Upper lobe of left lung (tissue), 6 donors: ENCODE measurements around the gene POU4F1. TPM values are rescaled to one million over a fixed set of nuclear protein-coding genes. Genes with fewer than 3 reads are reported as not detected.
A peak's percentile ranks its signal among the peaks of the same experiment; 100 is the strongest.

Experiments
- ATAC-seq, 2 donors: fragments of 200-7000 bp; cut with Tn5 transposase; one replicate each; pipeline ENCODE4 v1.9.1; 2022; ENCODE audit warnings: mild to moderate bottlenecking in 2 of 2, moderate library complexity in 2 of 2; ENCODE audit not compliant: low FRiP score in 2 of 2
- DNase-seq, 2 donors: peaks; one replicate each; pipeline ENCODE4 v3.0.0-alpha.2; 2019 to 2020
- H3K27ac ChIP-seq, 4 donors: fragments of 200-600 bp; sonication (generic); one replicate each; pipeline ENCODE4 v1.5.1; 2016 to 2019
- H3K27me3 ChIP-seq, 4 donors: fragments of 200-600 bp; sonication (generic); one replicate each; pipeline ENCODE4 v1.5.1; 2017 to 2019
- H3K36me3 ChIP-seq, 4 donors: fragments of 200-600 bp; sonication (generic); one replicate each; pipeline ENCODE4 v1.5.1; 2016 to 2019
- H3K4me1 ChIP-seq, 4 donors: fragments of 200-600 bp; sonication (generic); one replicate each; pipeline ENCODE4 v1.5.1; 2018 to 2019
- H3K4me3 ChIP-seq, 4 donors: fragments of 200-600 bp; sonication (generic); one replicate each; pipeline ENCODE4 v1.5.1; 2017 to 2019; ENCODE audit warnings: mild to moderate bottlenecking in 2 of 4, moderate library complexity in 1 of 4
- H3K9me3 ChIP-seq, 4 donors: fragments of 200-600 bp; sonication (generic); one replicate each; pipeline ENCODE4 v1.5.1; 2018 to 2019
- EP300 ChIP-seq, 4 donors: sonication (generic); formaldehyde crosslinking; IDR thresholded peaks; one replicate each; pipeline ENCODE4 v1.5.1; 2017; ENCODE audit warnings: antibody characterized with exemption in 4 of 4, control low read depth in 2 of 4
- POLR2A ChIP-seq, 4 donors: fragments of 450-650 bp; IDR thresholded peaks; one replicate each; pipeline ENCODE4 v1.5.1; 2016 to 2017; ENCODE audit warnings: antibody characterized with exemption in 4 of 4, mild to moderate bottlenecking in 2 of 4
- POLR2AphosphoS5 ChIP-seq, 2 donors: sonication (generic); formaldehyde crosslinking; IDR thresholded peaks; one replicate each; pipeline ENCODE4 v1.5.1; 2017; ENCODE audit warnings: antibody characterized with exemption in 2 of 2
- WGBS, 2 donors: methylation state at CpG; one replicate each; pipeline ENCODE4 v1.1.5; 2017 to 2018; 5-methylcytosine and 5-hydroxymethylcytosine counted together
- total RNA-seq, 6 donors: library from RNA; depleted of rRNA in 4 of 6; stranded (reverse); fragments of >200 nt in 4 of 6; gene quantifications; one replicate each; pipeline versions ENCODE4 v1.1.0 to v1.2.1, GENCODE V29; 2016 to 2021
- TF ChIP-seq, protein P1 (sequence below), 6 experiments: fragments of 450-650 bp in 4 of 6; fragments of 200-600 bp in 2 of 6; sonication (generic) in 2 of 6; IDR thresholded peaks; one replicate each; pipeline ENCODE4 v1.5.1; 2016 to 2019; ENCODE audit warnings: antibody characterized with exemption in 6 of 6
- donor health status: DM: no; HTN: no; CAD: no; lungs with moderate emphysema.
- donor health status: DM: no; HTN: yes; CAD: no; lungs with severe emphysema.

The POU4F1 gene
- total RNA-seq, 6 donors from 2014 or later: not detected

DNA sequence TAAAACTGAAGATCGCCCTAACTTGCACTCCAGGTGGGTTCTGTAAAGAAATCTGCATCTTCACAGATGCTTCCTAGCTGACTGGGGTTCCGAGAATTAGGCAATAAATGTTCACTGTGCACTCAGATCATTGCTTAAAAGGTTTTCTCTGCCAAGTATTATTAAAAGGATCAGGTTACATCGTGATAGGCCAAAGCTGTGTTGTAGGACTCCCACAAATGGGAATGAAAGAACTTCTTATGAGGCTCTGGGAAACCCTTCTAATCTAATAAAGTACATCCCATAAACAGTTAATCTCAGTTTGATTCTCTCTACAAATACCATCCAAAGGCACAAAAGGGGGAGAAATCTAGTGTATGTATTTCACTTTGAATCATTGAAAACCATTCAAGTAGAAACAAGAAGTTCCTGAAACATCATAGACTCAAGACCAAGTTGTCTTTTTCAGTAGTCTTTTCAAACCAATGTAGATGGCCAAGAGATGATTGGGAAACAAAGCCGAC lies 7.1 kb upstream of the POU4F1 start:
- 46 to 54% methylated on average over 4 of the region's 4 CpGs for WGBS, 2 donors
- Histone ChIP-seq H3K27me3 (peaks cover 0 to 50% (median 27%) of the 10 kb centered on the region in 4 donors), H3K27ac (no peak overlapping the region), H3K9me3 (no peaks in the 10 kb centered on the region), H3K4me1 (peaks cover 28 to 36% (median 29%) of the 10 kb centered on the region in 4 donors), H3K4me3 (no peak overlapping the region), H3K36me3 (peaks cover 0 to 6% (median 3%) of the 10 kb centered on the region in 4 donors)
- TF ChIP-seq POLR2AphosphoS5 (IDR thresholded peaks at IDR 0.05) (no peak), POLR2A (IDR thresholded peaks at IDR 0.05) (no peak)
- no peak for ATAC-seq
- DNase-seq: no peak

DNA sequence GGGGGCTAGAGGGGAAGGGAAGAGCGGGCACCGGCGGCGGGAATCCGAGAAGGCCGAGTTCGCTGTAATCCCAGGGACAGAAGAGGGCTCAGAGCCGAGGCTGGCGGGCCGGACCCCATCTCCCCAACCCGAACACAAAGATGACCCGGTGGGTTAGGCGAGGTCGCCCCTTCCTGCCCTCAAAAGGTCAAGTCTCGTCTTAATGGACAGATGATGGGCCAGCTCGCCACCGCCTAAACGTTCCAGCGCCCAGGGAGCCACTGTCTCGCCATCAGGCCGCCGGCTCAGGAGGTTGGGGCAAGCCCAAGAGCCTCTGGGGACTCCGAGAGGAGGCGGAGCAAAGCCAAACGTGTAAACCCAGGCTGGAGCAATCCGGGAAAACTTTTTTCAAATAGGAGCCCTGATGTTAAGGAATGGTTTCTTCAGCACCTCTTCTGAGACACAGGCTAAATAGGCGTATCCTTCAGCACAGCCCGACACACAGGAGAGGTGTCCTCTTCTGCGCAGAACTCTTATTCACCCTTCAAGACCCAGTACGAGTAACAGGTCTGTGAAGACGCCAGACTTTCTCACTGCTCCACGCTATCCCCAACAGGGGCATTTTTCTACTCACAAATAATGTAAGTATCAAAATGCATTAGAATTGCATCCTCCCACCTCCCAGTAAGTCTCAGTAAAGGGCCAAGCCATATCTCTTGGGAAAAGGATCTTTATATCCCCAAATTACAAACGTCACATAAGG lies 6.3 kb upstream of the POU4F1 start:
- Histone ChIP-seq H3K4me1 (peaks cover 28 to 36% (median 29%) of the 10 kb centered on the region in 4 donors), H3K36me3 (peaks cover 0 to 3% (median 1%) of the 10 kb centered on the region in 4 donors), H3K4me3 (peak overlapping the region; percentile 44 to 61 (median 54)), H3K27ac (no peak overlapping the region), H3K27me3 (peaks cover 0 to 58% (median 31%) of the 10 kb centered on the region in 4 donors), H3K9me3 (no peaks in the 10 kb centered on the region)
- ATAC-seq (peak in 1 of 2 donors; percentile 38), DNase-seq (peak in 1 of 2 donors; percentile 64)
- 19 to 26% methylated on average over 23 to 28 of the region's 33 CpGs for WGBS, 2 donors
- TF ChIP-seq, protein P1, sequence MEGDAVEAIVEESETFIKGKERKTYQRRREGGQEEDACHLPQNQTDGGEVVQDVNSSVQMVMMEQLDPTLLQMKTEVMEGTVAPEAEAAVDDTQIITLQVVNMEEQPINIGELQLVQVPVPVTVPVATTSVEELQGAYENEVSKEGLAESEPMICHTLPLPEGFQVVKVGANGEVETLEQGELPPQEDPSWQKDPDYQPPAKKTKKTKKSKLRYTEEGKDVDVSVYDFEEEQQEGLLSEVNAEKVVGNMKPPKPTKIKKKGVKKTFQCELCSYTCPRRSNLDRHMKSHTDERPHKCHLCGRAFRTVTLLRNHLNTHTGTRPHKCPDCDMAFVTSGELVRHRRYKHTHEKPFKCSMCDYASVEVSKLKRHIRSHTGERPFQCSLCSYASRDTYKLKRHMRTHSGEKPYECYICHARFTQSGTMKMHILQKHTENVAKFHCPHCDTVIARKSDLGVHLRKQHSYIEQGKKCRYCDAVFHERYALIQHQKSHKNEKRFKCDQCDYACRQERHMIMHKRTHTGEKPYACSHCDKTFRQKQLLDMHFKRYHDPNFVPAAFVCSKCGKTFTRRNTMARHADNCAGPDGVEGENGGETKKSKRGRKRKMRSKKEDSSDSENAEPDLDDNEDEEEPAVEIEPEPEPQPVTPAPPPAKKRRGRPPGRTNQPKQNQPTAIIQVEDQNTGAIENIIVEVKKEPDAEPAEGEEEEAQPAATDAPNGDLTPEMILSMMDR (IDR thresholded peaks at IDR 0.05): no peak
- TF ChIP-seq EP300 (IDR thresholded peaks at IDR 0.05) (no peak), POLR2AphosphoS5 (IDR thresholded peaks at IDR 0.05) (no peak), POLR2A (IDR thresholded peaks at IDR 0.05) (no peak)

DNA sequence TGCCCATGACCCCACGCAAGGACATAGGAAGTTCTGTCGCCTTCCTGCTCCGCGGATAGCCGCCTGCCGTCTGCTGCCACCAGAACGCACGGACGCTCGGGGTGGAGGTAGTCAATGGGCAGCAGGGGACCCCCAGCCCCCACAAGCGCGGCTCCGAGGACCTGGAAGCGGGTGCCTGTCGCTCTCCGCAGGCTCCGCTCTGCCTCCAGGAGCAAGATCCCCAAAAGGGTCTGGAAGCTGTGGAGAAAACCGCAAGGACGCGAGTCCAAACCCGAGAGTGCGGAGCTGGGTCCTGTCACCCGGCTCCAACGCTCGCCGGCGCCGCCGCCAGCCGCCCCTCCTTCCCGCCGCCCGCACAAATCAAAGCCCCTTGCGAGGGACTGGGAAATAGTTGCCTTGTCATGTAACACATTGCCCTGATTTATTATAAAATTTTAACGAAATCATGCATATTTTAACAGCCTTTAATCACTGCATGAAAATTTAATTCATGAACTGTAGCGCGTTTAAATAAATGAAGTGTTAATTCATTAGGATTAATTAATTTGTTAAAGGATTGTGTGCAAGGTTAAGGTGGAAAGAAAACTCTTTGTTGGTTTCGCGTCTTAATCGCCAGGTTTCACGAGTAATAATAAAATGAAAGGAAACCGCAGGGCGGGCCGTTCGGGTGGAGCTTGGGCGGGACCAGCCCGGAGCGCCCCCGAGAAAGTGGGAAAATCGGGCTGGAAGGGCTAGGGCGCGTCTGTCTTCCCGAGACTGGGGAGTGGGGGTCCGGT lies 5.5 kb upstream of the POU4F1 start:
- peak in 1 of 2 donors; percentile 39 for ATAC-seq
- H3K9me3 ChIP-seq: no peaks in the 10 kb centered on the region
- H3K27ac ChIP-seq: no peak overlapping the region
- peak overlapping the region; percentile 44 to 61 (median 54) for H3K4me3 ChIP-seq
- TF ChIP-seq EP300 (IDR thresholded peaks at IDR 0.05) (no peak), POLR2AphosphoS5 (IDR thresholded peaks at IDR 0.05) (no peak), POLR2A (IDR thresholded peaks at IDR 0.05) (no peak)
- TF ChIP-seq, protein P1 (IDR thresholded peaks at IDR 0.05): no peak
- peaks cover 28 to 36% (median 29%) of the 10 kb centered on the region in 4 donors for H3K4me1 ChIP-seq
- peak in 1 of 2 donors; percentile 84 for DNase-seq
- H3K27me3 ChIP-seq: peaks cover 0 to 64% (median 31%) of the 10 kb centered on the region in 4 donors
- 2 to 6% methylated on average over 45 to 52 of the region's 54 CpGs for WGBS, 2 donors
- peaks cover 0 to 3% (median 0%) of the 10 kb centered on the region in 4 donors for H3K36me3 ChIP-seq

DNA sequence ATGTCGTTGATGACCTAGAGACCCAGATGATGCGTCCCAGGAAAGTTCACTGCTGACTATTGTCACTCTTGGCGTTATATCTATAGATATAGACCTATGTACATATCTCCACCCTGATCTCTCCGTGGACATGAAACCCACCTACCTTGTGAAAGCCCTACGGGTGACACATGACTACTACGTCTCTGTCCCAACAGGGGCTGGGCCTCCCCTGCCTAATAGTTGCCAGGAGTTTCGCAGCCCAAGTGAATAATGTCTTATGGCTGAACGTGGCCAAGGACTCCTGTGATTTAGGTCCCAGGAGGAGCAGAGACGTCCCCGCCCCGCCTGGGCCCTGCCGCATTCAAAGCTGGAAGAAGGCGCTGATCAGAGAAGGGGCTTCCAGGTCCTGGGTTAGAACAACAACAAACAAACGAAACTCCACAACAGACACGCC lies 4.9 kb upstream of the POU4F1 start:
- no peak for ATAC-seq
- no peak for TF ChIP-seq EP300 (IDR thresholded peaks at IDR 0.05)
- TF ChIP-seq, protein P1 (IDR thresholded peaks at IDR 0.05): no peak
- TF ChIP-seq POLR2AphosphoS5 (IDR thresholded peaks at IDR 0.05): no peak
- no peak for TF ChIP-seq POLR2A (IDR thresholded peaks at IDR 0.05)
- 5 to 6% methylated on average over 5 to 14 of the region's 15 CpGs for WGBS, 2 donors
- no peak overlapping the region for H3K27ac ChIP-seq
- no peaks in the 10 kb centered on the region for H3K9me3 ChIP-seq
- H3K27me3 ChIP-seq: peaks cover 0 to 70% (median 35%) of the 10 kb centered on the region in 4 donors
- no peak for DNase-seq
- H3K36me3 ChIP-seq: no peaks in the 10 kb centered on the region
- H3K4me1 ChIP-seq: peaks cover 34 to 42% (median 35%) of the 10 kb centered on the region in 4 donors
- peak overlapping the region in 3 of 4 donors; percentile 46 to 61 (median 61) for H3K4me3 ChIP-seq
